Ectodermal cell (in vitro differentiated cells): ENCODE measurements around the gene NPHS1.
A peak's percentile ranks its signal among the peaks of the same experiment; 100 is the strongest.
"Not testable (repeated sequence)": the region's sequence is repeated elsewhere in the genome, so short reads cannot be mapped to it uniquely, and the experiment has no call there.

Experiments used
- H3K27ac ChIP-seq: 2 replicates; pipeline ENCODE4 v1.7.0; 2013; ENCODE audit warnings: mild to moderate bottlenecking, low read depth, low read length; ENCODE audit not compliant: insufficient read depth, poor library complexity, severe bottlenecking
- H3K27me3 ChIP-seq: 2 replicates; pipeline ENCODE4 v1.7.0; 2013; ENCODE audit warnings: mild to moderate bottlenecking, low read length; ENCODE audit not compliant: insufficient read depth, control insufficient read depth, poor library complexity, severe bottlenecking
- H3K36me3 ChIP-seq: one replicate; pipeline ENCODE4 v1.7.0; 2013; ENCODE audit warnings: low read length; ENCODE audit not compliant: control insufficient read depth, insufficient read depth
- H3K4me1 ChIP-seq: one replicate; pipeline ENCODE4 v1.7.0; 2013; ENCODE audit warnings: low read length; ENCODE audit not compliant: control insufficient read depth, insufficient read depth
- H3K4me3 ChIP-seq: 2 replicates; pipeline ENCODE4 v1.7.0; 2013; ENCODE audit warnings: low read depth, low read length, control low read depth; ENCODE audit not compliant: insufficient read depth
- H3K9me3 ChIP-seq: 2 replicates; pipeline ENCODE4 v1.7.0; 2013; ENCODE audit warnings: mild to moderate bottlenecking, low read length, moderate library complexity; ENCODE audit not compliant: control insufficient read depth
- WGBS, 2 experiments: methylation state at CpG; one replicate each; pipeline ENCODE4 v1.1.7; 2013; ENCODE audit warnings: missing lambda C conversion rate in 2 of 2; 5-methylcytosine and 5-hydroxymethylcytosine counted together

NPHS1 gene

GRCh38 chr19:35795564-35795963, 56.7 kb downstream of the NPHS1 start:
- 60 to 88% methylated on average over 1 of the region's 1 CpG for WGBS, 2 experiments
- H3K4me1 ChIP-seq, H3K9me3 ChIP-seq, H3K36me3 ChIP-seq, H3K27ac ChIP-seq, H3K4me3 ChIP-seq: not testable (repeated sequence)
- H3K27me3 ChIP-seq = peaks cover 31% of the 10 kb centered on the region

GRCh38 chr19:35793381-35794165, 58.7 kb downstream of the NPHS1 start:
- Histone ChIP-seq H3K36me3 (no peaks in the 10 kb centered on the region), H3K27ac (no peak overlapping the region), H3K9me3 (no peaks in the 10 kb centered on the region), H3K27me3 (peaks cover 31% of the 10 kb centered on the region), H3K4me1 (no peaks in the 10 kb centered on the region), H3K4me3 (no peak overlapping the region)
- WGBS, 2 experiments = 88 to 90% methylated on average over 7 of the region's 7 CpGs

- Histone ChIP-seq H3K4me1 (no peaks in the 10 kb centered on the region), H3K27me3 (peaks cover 28% of the 10 kb centered on the region), H3K9me3 (no peaks in the 10 kb centered on the region), H3K4me3 (no peak overlapping the region), H3K27ac (no peak overlapping the region), H3K36me3 (no peaks in the 10 kb centered on the region)
- 89 to 91% methylated on average over 8 of the region's 8 CpGs for WGBS, 2 experiments
Observed at GRCh38 chr19:35792888-35793287, 59.4 kb downstream of the NPHS1 start.

- H3K27ac ChIP-seq = no peak overlapping the region
- H3K9me3 ChIP-seq = no peaks in the 10 kb centered on the region
- no peaks in the 10 kb centered on the region for H3K36me3 ChIP-seq
- H3K27me3 ChIP-seq = peaks cover 22% of the 10 kb centered on the region
- H3K4me3 ChIP-seq = no peak overlapping the region
- H3K4me1 ChIP-seq = no peaks in the 10 kb centered on the region
- 89 to 90% methylated on average over 15 of the region's 15 CpGs for WGBS, 2 experiments
Observed at GRCh38 chr19:35792312-35792711, 60.0 kb downstream of the NPHS1 start.

- Histone ChIP-seq H3K27ac (no peak overlapping the region), H3K27me3 (peaks cover 17% of the 10 kb centered on the region), H3K4me3 (no peak overlapping the region), H3K4me1 (no peaks in the 10 kb centered on the region), H3K9me3 (no peaks in the 10 kb centered on the region), H3K36me3 (no peaks in the 10 kb centered on the region)
- 88 to 93% methylated on average over 9 of the region's 9 CpGs for WGBS, 2 experiments
Observed at GRCh38 chr19:35791814-35792279, 60.5 kb downstream of the NPHS1 start.

GRCh38 chr19:35790981-35791813, 61.1 kb downstream of the NPHS1 start:
- Histone ChIP-seq H3K4me1 (no peaks in the 10 kb centered on the region), H3K4me3 (no peak overlapping the region), H3K9me3 (no peaks in the 10 kb centered on the region), H3K27me3 (peaks cover 11% of the 10 kb centered on the region), H3K36me3 (no peaks in the 10 kb centered on the region), H3K27ac (no peak overlapping the region)
- WGBS, 2 experiments = 80 to 82% methylated on average over 20 of the region's 20 CpGs

- Histone ChIP-seq H3K4me3 (no peak overlapping the region), H3K27me3 (peaks cover 2% of the 10 kb centered on the region), H3K36me3 (no peaks in the 10 kb centered on the region), H3K9me3 (no peaks in the 10 kb centered on the region), H3K27ac (no peak overlapping the region), H3K4me1 (no peaks in the 10 kb centered on the region)
- WGBS, 2 experiments = 92% methylated on average over 19 of the region's 19 CpGs
Observed at GRCh38 chr19:35789978-35790944, 62.0 kb downstream of the NPHS1 start.

GRCh38 chr19:35789195-35789977, 62.9 kb downstream of the NPHS1 start:
- H3K4me1 ChIP-seq = no peaks in the 10 kb centered on the region
- H3K9me3 ChIP-seq = no peaks in the 10 kb centered on the region
- WGBS, 2 experiments = 86% methylated on average over 11 of the region's 11 CpGs
- no peak overlapping the region for H3K4me3 ChIP-seq
- no peaks in the 10 kb centered on the region for H3K27me3 ChIP-seq
- H3K27ac ChIP-seq = peak overlapping the region; percentile 26
- no peaks in the 10 kb centered on the region for H3K36me3 ChIP-seq

GRCh38 chr19:35788205-35788960, 63.9 kb downstream of the NPHS1 start:
- no peak overlapping the region for H3K27ac ChIP-seq
- no peaks in the 10 kb centered on the region for H3K9me3 ChIP-seq
- H3K27me3 ChIP-seq = no peaks in the 10 kb centered on the region
- H3K4me1 ChIP-seq = peaks cover 3% of the 10 kb centered on the region
- WGBS, 2 experiments = 84 to 85% methylated on average over 12 of the region's 12 CpGs
- H3K4me3 ChIP-seq = no peak overlapping the region
- H3K36me3 ChIP-seq = no peaks in the 10 kb centered on the region
